ENCODE results near the gene ASB2. TPM values are rescaled to one million over a fixed set of nuclear protein-coding genes. Genes with fewer than 3 reads are reported as not detected.

The ASB2 gene
- total and polyA plus RNA-seq, 2 donors (not counting 1 experiment from before 2014, with no cell fraction given): 0.99 to 1.5 TPM

DNA sequence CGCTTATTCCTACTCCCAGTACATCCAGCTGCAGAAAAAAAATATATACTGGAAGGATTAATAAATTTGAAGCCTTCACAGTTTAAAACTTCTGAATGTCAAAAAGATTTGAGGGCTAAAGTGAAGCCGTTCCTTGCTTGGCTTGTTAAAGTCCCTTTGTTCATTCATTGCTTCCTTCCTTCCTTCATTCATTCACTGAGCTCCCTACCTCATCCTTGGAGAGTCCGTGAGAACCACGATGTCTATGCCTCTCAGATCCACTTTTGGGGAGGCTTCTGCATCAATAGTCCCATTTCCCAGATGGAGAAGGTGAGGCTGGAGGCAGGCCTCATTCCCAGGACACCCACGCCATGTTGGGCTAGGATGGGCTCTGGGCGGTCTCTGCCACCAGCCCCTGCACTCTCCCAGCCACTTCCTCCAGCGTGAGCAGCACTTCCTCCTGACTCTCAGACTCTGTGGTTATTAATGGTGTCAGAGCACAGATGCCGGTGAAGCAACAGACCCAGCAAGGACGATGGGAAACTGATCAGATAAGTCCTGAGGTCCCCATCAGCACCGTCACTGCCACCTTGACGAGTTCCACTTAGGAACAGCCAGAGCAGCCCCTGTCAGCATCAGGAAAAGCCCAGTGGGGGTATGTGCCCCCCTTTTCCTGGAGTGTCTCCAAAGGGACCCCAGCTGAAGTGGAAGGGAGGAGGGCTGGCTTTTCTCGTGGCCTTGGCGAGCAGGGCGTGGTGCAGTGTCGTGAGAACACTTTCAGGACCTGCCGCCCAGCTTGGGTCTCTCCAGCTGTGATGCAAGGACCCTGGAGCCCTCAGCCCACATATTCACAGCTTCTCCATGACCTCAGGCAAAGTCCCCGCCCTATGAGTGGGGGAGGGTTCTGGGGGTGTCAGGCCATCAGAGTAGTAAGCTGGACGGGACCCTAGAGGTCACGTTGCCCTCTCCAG, 21.2 kb downstream of the ASB2 start:
- no peak overlapping the region for H3K4me3 ChIP-seq (replicated peaks in 1 of 4; ENCODE audit: control extremely low read depth in 1 of 4, insufficient read depth in 1 of 4, low read depth in 3 of 4, low read length in 4 of 4)
- no peak overlapping the region for H2AFZ ChIP-seq (ENCODE audit: low read length)
- H3K9me3 ChIP-seq (ENCODE audit: control insufficient read depth, insufficient read depth, low read depth, low read length): no peaks in the 10 kb centered on the region
- no peak overlapping the region for H3K4me2 ChIP-seq (ENCODE audit: extremely low read depth, insufficient read depth, low read length)
- no peak for TF ChIP-seq EZH2 (IDR thresholded peaks at IDR 0.05; ENCODE audit: low read length, missing control alignments)
- TF ChIP-seq, protein P1, sequence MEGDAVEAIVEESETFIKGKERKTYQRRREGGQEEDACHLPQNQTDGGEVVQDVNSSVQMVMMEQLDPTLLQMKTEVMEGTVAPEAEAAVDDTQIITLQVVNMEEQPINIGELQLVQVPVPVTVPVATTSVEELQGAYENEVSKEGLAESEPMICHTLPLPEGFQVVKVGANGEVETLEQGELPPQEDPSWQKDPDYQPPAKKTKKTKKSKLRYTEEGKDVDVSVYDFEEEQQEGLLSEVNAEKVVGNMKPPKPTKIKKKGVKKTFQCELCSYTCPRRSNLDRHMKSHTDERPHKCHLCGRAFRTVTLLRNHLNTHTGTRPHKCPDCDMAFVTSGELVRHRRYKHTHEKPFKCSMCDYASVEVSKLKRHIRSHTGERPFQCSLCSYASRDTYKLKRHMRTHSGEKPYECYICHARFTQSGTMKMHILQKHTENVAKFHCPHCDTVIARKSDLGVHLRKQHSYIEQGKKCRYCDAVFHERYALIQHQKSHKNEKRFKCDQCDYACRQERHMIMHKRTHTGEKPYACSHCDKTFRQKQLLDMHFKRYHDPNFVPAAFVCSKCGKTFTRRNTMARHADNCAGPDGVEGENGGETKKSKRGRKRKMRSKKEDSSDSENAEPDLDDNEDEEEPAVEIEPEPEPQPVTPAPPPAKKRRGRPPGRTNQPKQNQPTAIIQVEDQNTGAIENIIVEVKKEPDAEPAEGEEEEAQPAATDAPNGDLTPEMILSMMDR (conservative IDR thresholded peaks at IDR 0.05 in 1 of 2, IDR thresholded peaks at IDR 0.05 in 1 of 2; ENCODE audit: low read depth in 1 of 2, low read length in 2 of 2): no peak
- H3K27me3 ChIP-seq (ENCODE audit: control insufficient read depth, insufficient read depth, low read length): no peaks in the 10 kb centered on the region
- no peaks in the 10 kb centered on the region for H4K20me1 ChIP-seq (ENCODE audit: control insufficient read depth, extremely low read depth, insufficient read depth, low read length)
- H3K36me3 ChIP-seq (ENCODE audit: control insufficient read depth, insufficient read depth, low read length): no peaks in the 10 kb centered on the region
- no peaks in the 10 kb centered on the region for H3K79me2 ChIP-seq (ENCODE audit: control insufficient read depth, insufficient read depth, low read length)
- no peak overlapping the region for H3K9ac ChIP-seq (ENCODE audit: insufficient read depth, low read length)
- H3K4me1 ChIP-seq (ENCODE audit: control insufficient read depth, extremely low read depth, insufficient read depth, low read length): no peaks in the 10 kb centered on the region
- no peak for DNase-seq (ENCODE audit: low read depth in 2 of 2)
- H3K27ac ChIP-seq (ENCODE audit: insufficient read depth, low read length): no peak overlapping the region

DNA sequence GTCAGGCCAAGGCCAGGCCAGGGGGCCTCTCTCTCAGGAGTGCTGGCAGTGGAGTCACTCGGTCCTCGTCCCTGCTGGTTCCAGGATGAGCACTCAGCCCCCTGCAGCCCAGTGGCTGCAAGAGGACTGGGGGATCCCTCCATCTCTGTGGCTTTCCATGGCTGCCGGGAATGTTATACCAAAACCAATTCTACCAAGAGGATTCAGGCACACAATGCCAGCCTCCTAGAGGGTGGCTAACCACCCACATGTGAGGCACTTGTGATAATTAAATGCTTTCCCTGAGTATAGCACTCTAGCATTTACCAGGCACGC, 21.9 kb downstream of the ASB2 start:
- Histone ChIP-seq H3K4me3 (replicated peaks in 1 of 4; ENCODE audit: control extremely low read depth in 1 of 4, insufficient read depth in 1 of 4, low read depth in 3 of 4, low read length in 4 of 4) (no peak overlapping the region), H3K36me3 (ENCODE audit: control insufficient read depth, insufficient read depth, low read length) (no peaks in the 10 kb centered on the region), H2AFZ (ENCODE audit: low read length) (no peak overlapping the region), H3K27ac (ENCODE audit: insufficient read depth, low read length) (no peak overlapping the region), H3K27me3 (ENCODE audit: control insufficient read depth, insufficient read depth, low read length) (no peaks in the 10 kb centered on the region), H3K9me3 (ENCODE audit: control insufficient read depth, insufficient read depth, low read depth, low read length) (no peaks in the 10 kb centered on the region), H3K9ac (ENCODE audit: insufficient read depth, low read length) (no peak overlapping the region), H3K4me1 (ENCODE audit: control insufficient read depth, extremely low read depth, insufficient read depth, low read length) (no peaks in the 10 kb centered on the region), H4K20me1 (ENCODE audit: control insufficient read depth, extremely low read depth, insufficient read depth, low read length) (no peaks in the 10 kb centered on the region), H3K79me2 (ENCODE audit: control insufficient read depth, insufficient read depth, low read length) (no peaks in the 10 kb centered on the region), H3K4me2 (ENCODE audit: extremely low read depth, insufficient read depth, low read length) (no peak overlapping the region)
- DNase-seq (ENCODE audit: low read depth in 2 of 2): no peak
- TF ChIP-seq, protein P1 (conservative IDR thresholded peaks at IDR 0.05 in 1 of 2, IDR thresholded peaks at IDR 0.05 in 1 of 2; ENCODE audit: low read depth in 1 of 2, low read length in 2 of 2): no peak
- TF ChIP-seq EZH2 (IDR thresholded peaks at IDR 0.05; ENCODE audit: low read length, missing control alignments): no peak

DNA sequence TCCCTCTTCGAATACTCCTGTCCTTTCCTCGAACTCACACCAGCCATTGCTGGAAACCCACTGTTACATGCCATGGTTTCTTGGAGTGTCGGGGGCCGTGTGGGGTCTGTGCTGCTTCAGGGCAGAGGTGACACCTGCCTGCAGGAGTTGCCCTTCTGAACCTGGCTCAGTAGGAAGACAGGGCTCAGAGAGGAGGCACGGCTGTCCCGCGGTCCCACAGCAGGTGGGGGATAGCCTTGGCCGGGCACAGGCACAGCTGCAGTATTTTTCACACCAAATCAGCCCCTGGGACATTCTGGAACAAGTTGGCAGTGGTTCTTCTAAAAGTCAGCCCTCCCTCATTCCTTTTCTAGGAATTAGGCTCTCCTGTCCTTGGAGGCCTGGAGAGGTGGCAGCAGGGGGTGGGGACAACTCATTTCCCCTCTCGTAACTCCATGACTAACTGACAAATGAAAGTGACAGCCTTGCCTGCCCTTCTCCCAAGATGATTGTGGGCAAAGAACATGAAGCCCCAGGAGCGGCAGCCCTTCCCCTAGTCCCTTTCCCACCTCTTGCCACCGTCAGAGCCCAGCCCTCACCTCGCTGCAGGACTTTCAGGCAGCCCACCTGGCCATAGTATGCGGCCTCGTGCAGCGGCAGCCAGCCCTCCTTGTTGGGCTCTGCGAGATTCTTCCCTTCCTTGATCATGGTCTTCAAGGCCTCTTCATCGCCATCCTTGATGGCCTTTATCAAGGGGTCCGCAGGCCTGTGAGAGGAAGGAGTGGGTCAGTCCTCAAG, 22.4 kb downstream of the ASB2 start:
- no peak overlapping the region for H3K4me3 ChIP-seq (replicated peaks in 1 of 4; ENCODE audit: control extremely low read depth in 1 of 4, insufficient read depth in 1 of 4, low read depth in 3 of 4, low read length in 4 of 4)
- no peaks in the 10 kb centered on the region for H3K36me3 ChIP-seq (ENCODE audit: control insufficient read depth, insufficient read depth, low read length)
- no peak overlapping the region for H3K4me2 ChIP-seq (ENCODE audit: extremely low read depth, insufficient read depth, low read length)
- H3K27ac ChIP-seq (ENCODE audit: insufficient read depth, low read length): no peak overlapping the region
- no peak overlapping the region for H3K9ac ChIP-seq (ENCODE audit: insufficient read depth, low read length)
- H3K79me2 ChIP-seq (ENCODE audit: control insufficient read depth, insufficient read depth, low read length): no peaks in the 10 kb centered on the region
- H4K20me1 ChIP-seq (ENCODE audit: control insufficient read depth, extremely low read depth, insufficient read depth, low read length): no peaks in the 10 kb centered on the region
- H3K27me3 ChIP-seq (ENCODE audit: control insufficient read depth, insufficient read depth, low read length): no peaks in the 10 kb centered on the region
- H3K4me1 ChIP-seq (ENCODE audit: control insufficient read depth, extremely low read depth, insufficient read depth, low read length): no peaks in the 10 kb centered on the region
- H2AFZ ChIP-seq (ENCODE audit: low read length): no peak overlapping the region
- no peaks in the 10 kb centered on the region for H3K9me3 ChIP-seq (ENCODE audit: control insufficient read depth, insufficient read depth, low read depth, low read length)
- DNase-seq (ENCODE audit: low read depth in 2 of 2): no peak
- TF ChIP-seq, protein P1 (conservative IDR thresholded peaks at IDR 0.05 in 1 of 2, IDR thresholded peaks at IDR 0.05 in 1 of 2; ENCODE audit: low read depth in 1 of 2, low read length in 2 of 2): no peak
- no peak for TF ChIP-seq EZH2 (IDR thresholded peaks at IDR 0.05; ENCODE audit: low read length, missing control alignments)
